ENCODE results near the gene SOS1.

DNA sequence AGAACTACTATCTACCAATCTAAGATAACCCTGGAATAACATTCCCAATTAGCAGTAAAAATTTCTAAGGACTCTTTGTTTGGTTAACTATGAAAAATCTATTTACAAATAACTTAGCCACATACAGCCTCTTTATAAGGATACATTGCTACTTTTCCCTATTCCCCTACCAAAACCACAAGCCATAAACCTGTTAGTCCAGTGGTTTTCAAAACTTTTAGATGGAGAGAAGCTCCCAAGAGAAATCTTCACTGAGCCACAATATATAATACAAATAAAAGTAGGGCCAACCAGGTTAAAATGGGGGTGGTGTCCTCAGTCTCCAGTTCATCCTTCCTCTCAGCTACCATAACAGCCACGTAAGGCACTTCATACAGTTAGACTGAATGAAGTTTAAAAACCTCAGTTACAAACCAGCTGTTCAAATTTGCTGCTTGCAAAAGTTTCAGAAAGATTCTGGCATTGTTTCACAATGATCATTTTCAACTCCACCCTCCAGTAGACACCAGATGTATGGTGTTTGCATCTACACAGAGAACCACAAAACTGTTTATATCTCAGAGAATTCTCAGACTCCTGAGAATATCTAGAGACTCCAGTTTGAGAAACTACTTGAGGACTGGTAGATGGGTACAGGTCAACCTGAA is 26.0 kb downstream of the SOS1 start:
- TF ChIP-seq, protein P1, sequence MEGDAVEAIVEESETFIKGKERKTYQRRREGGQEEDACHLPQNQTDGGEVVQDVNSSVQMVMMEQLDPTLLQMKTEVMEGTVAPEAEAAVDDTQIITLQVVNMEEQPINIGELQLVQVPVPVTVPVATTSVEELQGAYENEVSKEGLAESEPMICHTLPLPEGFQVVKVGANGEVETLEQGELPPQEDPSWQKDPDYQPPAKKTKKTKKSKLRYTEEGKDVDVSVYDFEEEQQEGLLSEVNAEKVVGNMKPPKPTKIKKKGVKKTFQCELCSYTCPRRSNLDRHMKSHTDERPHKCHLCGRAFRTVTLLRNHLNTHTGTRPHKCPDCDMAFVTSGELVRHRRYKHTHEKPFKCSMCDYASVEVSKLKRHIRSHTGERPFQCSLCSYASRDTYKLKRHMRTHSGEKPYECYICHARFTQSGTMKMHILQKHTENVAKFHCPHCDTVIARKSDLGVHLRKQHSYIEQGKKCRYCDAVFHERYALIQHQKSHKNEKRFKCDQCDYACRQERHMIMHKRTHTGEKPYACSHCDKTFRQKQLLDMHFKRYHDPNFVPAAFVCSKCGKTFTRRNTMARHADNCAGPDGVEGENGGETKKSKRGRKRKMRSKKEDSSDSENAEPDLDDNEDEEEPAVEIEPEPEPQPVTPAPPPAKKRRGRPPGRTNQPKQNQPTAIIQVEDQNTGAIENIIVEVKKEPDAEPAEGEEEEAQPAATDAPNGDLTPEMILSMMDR (IDR thresholded peaks at IDR 0.05; ENCODE audit: low read depth, low read length): no peak
- no peak for TF ChIP-seq EZH2phosphoT487 (IDR thresholded peaks at IDR 0.05; ENCODE audit: low read depth)

Data from OCI-LY3 (cell line).